ENCODE measurements around the gene WDR73. TPM values are rescaled to one million over a fixed set of nuclear protein-coding genes. Genes with fewer than 3 reads are reported as not detected.

Gene WDR73
- total and polyA plus RNA-seq, 10 of the 15 experiments (the other 5 are each of a cell fraction or from before 2014, with no cell fraction given): 4.4 to 25.6 (median 16.3) TPM

DNA sequence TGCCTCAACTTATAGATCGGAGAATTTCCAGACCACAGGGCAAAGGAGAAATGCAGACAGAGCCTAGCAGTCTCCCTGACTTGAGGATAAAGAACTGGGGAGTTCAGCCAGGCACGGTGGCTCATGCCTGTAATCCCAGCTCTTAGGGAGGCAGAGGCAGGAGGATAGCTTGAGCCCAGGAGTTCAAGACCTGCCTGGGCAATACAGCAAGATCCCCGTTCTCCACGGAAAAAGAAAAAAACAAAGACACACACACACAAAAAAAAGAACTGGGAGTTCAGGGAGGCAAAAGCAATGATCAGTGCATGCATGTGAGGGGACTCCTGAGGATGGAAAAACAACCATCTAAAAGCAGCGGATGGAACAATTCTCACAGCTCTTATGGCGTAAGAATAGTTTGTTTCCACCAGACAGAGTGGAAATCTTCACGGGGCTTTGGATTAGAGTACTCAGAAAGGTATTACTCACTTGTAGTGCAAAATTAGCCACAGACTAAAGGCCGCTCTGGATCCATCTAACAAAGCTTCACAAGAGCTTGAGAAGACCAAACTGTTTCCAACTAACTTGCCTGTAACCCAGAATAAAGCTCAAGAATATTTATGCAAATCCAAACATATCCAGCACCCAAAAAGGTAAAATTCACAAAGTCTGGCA is 45.6 kb upstream of the WDR73 start:
- intact Hi-C loops (cut with micrococcal nuclease; ENCODE audit: unreplicated experiment): no loop called here
- Histone ChIP-seq H3K27ac (ENCODE audit: control insufficient read depth, insufficient read depth) (no peak overlapping the region), H3K27me3 (replicated peaks in 1 of 2; ENCODE audit: control insufficient read depth in 2 of 2, insufficient read depth in 2 of 2, low read length in 1 of 2) (no peaks in the 10 kb centered on the region), H3K4me1 (ENCODE audit: control insufficient read depth, insufficient read depth, low read length) (no peaks in the 10 kb centered on the region; the same call in 1 of the 2 replicates), H2AFZ (ENCODE audit: control insufficient read depth, low read depth, low read length) (no peak overlapping the region), H3K4me3 (no peak overlapping the region), H3K9me3 (replicated peaks; ENCODE audit: control insufficient read depth, insufficient read depth, low read length) (no peaks in the 10 kb centered on the region), H3K4me2 (ENCODE audit: control insufficient read depth, insufficient read depth) (no peak overlapping the region), H3K36me3 (ENCODE audit: control insufficient read depth in 2 of 2, insufficient read depth in 2 of 2, low read length in 1 of 2) (peaks cover 0 to 7% of the 10 kb centered on the region in 2 experiments; a peak in 2 of 4 replicates), H3K79me2 (ENCODE audit: control insufficient read depth, insufficient read depth, low read length) (peaks cover 67% of the 10 kb centered on the region), H4K20me1 (ENCODE audit: control insufficient read depth, insufficient read depth) (0 out of 2 replicates have a peak, but pooled peaks cover 2% of the 10 kb centered on the region), H3K9ac (ENCODE audit: control insufficient read depth, insufficient read depth, low read length) (no peak overlapping the region)
- POLR2A ChIA-PET: interaction anchor here (0.5 to 1.1 kb wide), 3 partner anchors 14 to 36 kb away, joined by 3 to 7 read pairs (median 3); no protein-coding TSS in a partner anchor
- RAD21 ChIA-PET (ENCODE audit: unreplicated experiment): no interaction called here
- DNase-seq (ENCODE audit: low read depth, low spot score) (no peak), ATAC-seq (no peak), FAIRE-seq (no peak)
- BruUV-seq (replicated peaks): no TSS peak
- WGBS (ENCODE audit: insufficient coverage, insufficient replicate concordance, low lambda C conversion rate, missing lambda C conversion rate): 84% methylated on average over 8 of the region's 8 CpGs
- SMC1A ChIA-PET (ENCODE audit: uncharacterized antibody, unreplicated experiment): interaction anchor here (1.1 to 1.2 kb wide), 2 partner anchors 36 to 274 kb away, joined by 3 to 4 read pairs; no protein-coding TSS in a partner anchor
- in situ Hi-C loops (cut with MboI): no loop called here
- TF ChIP-seq ZNF207 (IDR thresholded peaks at IDR 0.05; ENCODE audit: borderline replicate concordance) (no peak), ZZZ3 (IDR thresholded peaks at IDR 0.05; ENCODE audit: control insufficient read depth, insufficient read length, low read depth) (no peak), RCOR1 (conservative IDR thresholded peaks at IDR 0.05; ENCODE audit: low read depth, low read length) (no peak), YY1 (IDR thresholded peaks at IDR 0.05; ENCODE audit: low read depth, low read length) (no peak), YBX1 (IDR thresholded peaks at IDR 0.05) (no peak), CREB1 (IDR thresholded peaks at IDR 0.05; ENCODE audit: low read depth) (no peak), ASH2L (IDR thresholded peaks at IDR 0.05; ENCODE audit: borderline replicate concordance, low read depth) (no peak), CBX5 (IDR thresholded peaks at IDR 0.05; ENCODE audit: low read depth) (no peak), RUNX3 (IDR thresholded peaks at IDR 0.05; ENCODE audit: low read length) (no peak), SREBF2 (IDR thresholded peaks at IDR 0.05; ENCODE audit: low read length) (no peak), FOXK2 (IDR thresholded peaks at IDR 0.05) (no peak), RELA (IDR thresholded peaks at IDR 0.05; ENCODE audit: borderline replicate concordance, partially characterized antibody) (no peak), ZSCAN29 (IDR thresholded peaks at IDR 0.05) (no peak), SMARCA5 (IDR thresholded peaks at IDR 0.05) (no peak), ZBED1 (IDR thresholded peaks at IDR 0.05; ENCODE audit: borderline replicate concordance) (no peak)
- TF ChIP-seq, protein P1, sequence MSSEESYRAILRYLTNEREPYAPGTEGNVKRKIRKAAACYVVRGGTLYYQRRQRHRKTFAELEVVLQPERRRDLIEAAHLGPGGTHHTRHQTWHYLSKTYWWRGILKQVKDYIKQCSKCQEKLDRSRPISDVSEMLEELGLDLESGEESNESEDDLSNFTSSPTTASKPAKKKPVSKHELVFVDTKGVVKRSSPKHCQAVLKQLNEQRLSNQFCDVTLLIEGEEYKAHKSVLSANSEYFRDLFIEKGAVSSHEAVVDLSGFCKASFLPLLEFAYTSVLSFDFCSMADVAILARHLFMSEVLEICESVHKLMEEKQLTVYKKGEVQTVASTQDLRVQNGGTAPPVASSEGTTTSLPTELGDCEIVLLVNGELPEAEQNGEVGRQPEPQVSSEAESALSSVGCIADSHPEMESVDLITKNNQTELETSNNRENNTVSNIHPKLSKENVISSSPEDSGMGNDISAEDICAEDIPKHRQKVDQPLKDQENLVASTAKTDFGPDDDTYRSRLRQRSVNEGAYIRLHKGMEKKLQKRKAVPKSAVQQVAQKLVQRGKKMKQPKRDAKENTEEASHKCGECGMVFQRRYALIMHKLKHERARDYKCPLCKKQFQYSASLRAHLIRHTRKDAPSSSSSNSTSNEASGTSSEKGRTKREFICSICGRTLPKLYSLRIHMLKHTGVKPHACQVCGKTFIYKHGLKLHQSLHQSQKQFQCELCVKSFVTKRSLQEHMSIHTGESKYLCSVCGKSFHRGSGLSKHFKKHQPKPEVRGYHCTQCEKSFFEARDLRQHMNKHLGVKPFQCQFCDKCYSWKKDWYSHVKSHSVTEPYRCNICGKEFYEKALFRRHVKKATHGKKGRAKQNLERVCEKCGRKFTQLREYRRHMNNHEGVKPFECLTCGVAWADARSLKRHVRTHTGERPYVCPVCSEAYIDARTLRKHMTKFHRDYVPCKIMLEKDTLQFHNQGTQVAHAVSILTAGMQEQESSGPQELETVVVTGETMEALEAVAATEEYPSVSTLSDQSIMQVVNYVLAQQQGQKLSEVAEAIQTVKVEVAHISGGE (CRISPR knock-in tag; IDR thresholded peaks at IDR 0.05): no peak
- TF ChIP-seq, protein P2, sequence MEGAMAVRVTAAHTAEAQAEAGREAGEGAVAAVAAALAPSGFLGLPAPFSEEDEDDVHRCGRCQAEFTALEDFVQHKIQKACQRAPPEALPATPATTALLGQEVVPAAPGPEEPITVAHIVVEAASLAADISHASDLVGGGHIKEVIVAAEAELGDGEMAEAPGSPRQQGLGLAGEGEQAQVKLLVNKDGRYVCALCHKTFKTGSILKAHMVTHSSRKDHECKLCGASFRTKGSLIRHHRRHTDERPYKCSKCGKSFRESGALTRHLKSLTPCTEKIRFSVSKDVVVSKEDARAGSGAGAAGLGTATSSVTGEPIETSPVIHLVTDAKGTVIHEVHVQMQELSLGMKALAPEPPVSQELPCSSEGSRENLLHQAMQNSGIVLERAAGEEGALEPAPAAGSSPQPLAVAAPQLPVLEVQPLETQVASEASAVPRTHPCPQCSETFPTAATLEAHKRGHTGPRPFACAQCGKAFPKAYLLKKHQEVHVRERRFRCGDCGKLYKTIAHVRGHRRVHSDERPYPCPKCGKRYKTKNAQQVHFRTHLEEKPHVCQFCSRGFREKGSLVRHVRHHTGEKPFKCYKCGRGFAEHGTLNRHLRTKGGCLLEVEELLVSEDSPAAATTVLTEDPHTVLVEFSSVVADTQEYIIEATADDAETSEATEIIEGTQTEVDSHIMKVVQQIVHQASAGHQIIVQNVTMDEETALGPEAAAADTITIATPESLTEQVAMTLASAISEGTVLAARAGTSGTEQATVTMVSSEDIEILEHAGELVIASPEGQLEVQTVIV (IDR thresholded peaks at IDR 0.05; ENCODE audit: borderline replicate concordance, partially characterized antibody): no peak
- CTCF ChIA-PET: no interaction called here
